K562 (cell line): ENCODE measurements around the gene EPHA4. TPM values are rescaled to one million over a fixed set of nuclear protein-coding genes. Genes with fewer than 3 reads are reported as not detected.

Source experiments
- ATAC-seq: fragments of 200-7000 bp; cut with Tn5 transposase; 3 replicates; pipeline ENCODE4 v1.9.1; 2020; ENCODE audit warnings: moderate library complexity
- BruUV-seq: library from RNA; stranded (reverse); fragments of 400-500 nt; replicated peaks from 2 replicates; lab custom pipeline; 2021; lab: Mats Ljungman, UMichigan
- CTCF ChIA-PET: fragments of 300-600 bp; formaldehyde crosslinking; extraction: SDS; loops from one replicate; lab custom pipeline; 2021; ENCODE audit warnings: low intra/inter-chr PET ratio; lab: Yijun Ruan, JAX
- POLR2A ChIA-PET: fragments of 300-600, 350-650 bp; sonication (Branson Sonifier 250); formaldehyde crosslinking; extraction: SDS; loops from one replicate; lab custom pipeline; 2021; ENCODE audit warnings: antibody characterized with exemption, inconsistent platforms; lab: Yijun Ruan, JAX
- DNase-seq, 4 experiments: peaks; one replicate each; pipeline versions ENCODE4 v3.0.0 to v3.0.0-alpha.2; 2011 to 2018; ENCODE audit warnings: low spot score in 3 of 4, mixed read lengths in 3 of 4; ENCODE audit errors: extremely low read depth in 1 of 4
- FAIRE-seq: peaks from 2 replicates; lab custom pipeline; 2011; peaks lifted over from hg19 to GRCh38; lab: Jason Lieb, UNC
- H2AFZ ChIP-seq: 2 replicates; pipeline ENCODE4 v1.6.0; 2011; ENCODE audit warnings: low read depth, low read length, control low read depth, inconsistent platforms
- H3K27ac ChIP-seq: fragments of 200-600 bp; 3 replicates; pipeline ENCODE4 v1.8.0; 2011; ENCODE audit warnings: low read depth, mild to moderate bottlenecking, control low read depth, inconsistent platforms, low read length, moderate library complexity, mixed read lengths; ENCODE audit errors: extremely low read depth
- H3K27me3 ChIP-seq, 2 experiments: fragments of 300-600 bp in 1 of 2; 2 replicates in 1 of 2; 3 replicates in 1 of 2; pipeline versions ENCODE4 v1.6.0 to v1.8.0; 2011; ENCODE audit warnings: inconsistent platforms in 2 of 2, low read length in 2 of 2, mild to moderate bottlenecking in 1 of 2, mixed read lengths in 1 of 2, moderate library complexity in 1 of 2; ENCODE audit not compliant: control insufficient read depth in 2 of 2, insufficient read depth in 2 of 2
- H3K36me3 ChIP-seq: fragments of 300-600 bp; 3 replicates; pipeline ENCODE4 v1.8.0; 2011; ENCODE audit warnings: mild to moderate bottlenecking, low read length, inconsistent platforms; ENCODE audit not compliant: control insufficient read depth, insufficient read depth
- H3K4me1 ChIP-seq, 2 experiments: fragments of 200-600 bp in 1 of 2; replicated peaks in 1 of 2; 2 replicates in 1 of 2; 3 replicates in 1 of 2; pipeline versions ENCODE4 v1.5.1 to v1.8.0; 2011; ENCODE audit warnings: inconsistent platforms in 2 of 2, low read length in 2 of 2, mild to moderate bottlenecking in 1 of 2, mixed read lengths in 1 of 2, moderate library complexity in 1 of 2; ENCODE audit not compliant: control insufficient read depth in 2 of 2, insufficient read depth in 2 of 2
- H3K4me2 ChIP-seq: 2 replicates; pipeline ENCODE4 v1.6.1; 2011; ENCODE audit warnings: low read length, control low read depth, inconsistent platforms, mixed read lengths; ENCODE audit not compliant: insufficient read depth
- H3K4me3 ChIP-seq: fragments of 200-600 bp; sonication (generic), shearing (Covaris generic); 2 replicates; pipeline ENCODE4 v1.5.1; 2016; ENCODE audit warnings: control low read depth, inconsistent platforms
- H3K79me2 ChIP-seq: fragments of 200-600 bp; 3 replicates; pipeline ENCODE4 v1.8.0; 2011; ENCODE audit warnings: low read length, inconsistent platforms; ENCODE audit not compliant: control insufficient read depth, insufficient read depth
- H3K9ac ChIP-seq, 2 experiments: 2 replicates each; pipeline versions ENCODE4 v1.6.0 to v1.6.1; 2011; ENCODE audit warnings: low read depth in 2 of 2, low read length in 2 of 2, control low read depth in 1 of 2, inconsistent platforms in 1 of 2, mild to moderate bottlenecking in 1 of 2, mixed read lengths in 1 of 2; ENCODE audit not compliant: insufficient read depth in 1 of 2
- H3K9me1 ChIP-seq: one replicate; pipeline ENCODE4 v1.6.0; 2011; ENCODE audit warnings: inconsistent platforms, mild to moderate bottlenecking, low read length, moderate library complexity; ENCODE audit not compliant: control insufficient read depth, insufficient read depth
- H3K9me3 ChIP-seq: replicated peaks from 2 replicates; pipeline ENCODE4 v1.5.1; 2011; ENCODE audit warnings: low read depth, low read length, inconsistent platforms; ENCODE audit not compliant: control insufficient read depth, insufficient read depth
- H4K20me1 ChIP-seq: replicated peaks from 2 replicates; pipeline ENCODE4 v1.6.1; 2011; ENCODE audit warnings: low read length, inconsistent platforms, mixed read lengths; ENCODE audit not compliant: control insufficient read depth, insufficient read depth
- CBX3 ChIP-seq, 2 experiments: IDR thresholded peaks; 1 replicate in 1 of 2; 2 replicates in 1 of 2; pipeline ENCODE4 v1.6.1; 2012; ENCODE audit warnings: inconsistent platforms in 2 of 2, low read length in 2 of 2, borderline replicate concordance in 1 of 2, control low read depth in 1 of 2
- CHD1 ChIP-seq: fragments of 200-600 bp; sonication (generic); IDR thresholded peaks from one replicate; pipeline ENCODE4 v1.6.1; 2012; ENCODE audit warnings: mild to moderate bottlenecking, moderate library complexity, low read length, inconsistent platforms
- HDAC8 ChIP-seq: fragments of 450-650 bp; IDR thresholded peaks from 2 replicates; pipeline ENCODE4 v1.6.1; 2016; ENCODE audit warnings: mild to moderate bottlenecking, missing genetic modification characterization, moderate library complexity, missing compliant biosample characterization
- HNRNPUL1 ChIP-seq: fragments of 200-400 bp; formaldehyde crosslinking; IDR thresholded peaks from 2 replicates; pipeline ENCODE4 v1.6.1; 2017; ENCODE audit warnings: low read length
- KHSRP ChIP-seq: fragments of 450-650 bp; IDR thresholded peaks from 2 replicates; pipeline ENCODE4 v1.6.1; 2017
- KLF10 ChIP-seq: fragments of 250-450 bp; sonication (Bioruptor Pico); IDR thresholded peaks from 2 replicates; pipeline ENCODE4 v1.6.1; 2021; ENCODE audit warnings: matching md5 sums
- MNT ChIP-seq, 2 experiments: fragments of 450-650 bp; conservative IDR thresholded peaks; 2 replicates each; pipeline ENCODE4 v1.6.1; 2017; ENCODE audit warnings: mild to moderate bottlenecking in 2 of 2, moderate library complexity in 2 of 2
- OTX1 ChIP-seq: fragments of 450-650 bp; formaldehyde crosslinking; IDR thresholded peaks from 2 replicates; pipeline ENCODE4 v1.4.0; 2022; ENCODE audit warnings: mild to moderate bottlenecking
- PURB ChIP-seq: sonication (generic); formaldehyde crosslinking; IDR thresholded peaks from 2 replicates; pipeline ENCODE4 v1.9.0; 2021; ENCODE audit warnings: low read depth, mild to moderate bottlenecking, missing genetic modification reagents
- RBM34 ChIP-seq: fragments of 200-400 bp; formaldehyde crosslinking; IDR thresholded peaks from 2 replicates; pipeline ENCODE4 v1.6.1; 2018; ENCODE audit warnings: low read length, borderline replicate concordance; ENCODE audit not compliant: insufficient read depth
- SNIP1 ChIP-seq: fragments of 450-650 bp; IDR thresholded peaks from 2 replicates; pipeline ENCODE4 v1.7.1; 2017; ENCODE audit warnings: low read depth, mild to moderate bottlenecking
- TCF7L2 ChIP-seq: fragments of 150-350 bp; IDR thresholded peaks from 2 replicates; pipeline ENCODE4 v1.6.1; 2016; ENCODE audit warnings: low read depth, mild to moderate bottlenecking, low read length, moderate library complexity
- ZNF134 ChIP-seq: fragments of 250-450 bp; sonication (Bioruptor Pico); conservative IDR thresholded peaks from 2 replicates; pipeline ENCODE4 v1.4.0; 2020
- ZNF408 ChIP-seq: fragments of 250-450 bp; sonication (Bioruptor Pico); IDR thresholded peaks from 2 replicates; pipeline ENCODE4 v1.4.0; 2020; ENCODE audit warnings: low read depth, mild to moderate bottlenecking, moderate library complexity
- ZNF764 ChIP-seq: fragments of 250-450 bp; sonication (Bioruptor Pico); IDR thresholded peaks from 2 replicates; pipeline ENCODE4 v1.4.0; 2020; ENCODE audit warnings: low read depth, mild to moderate bottlenecking, moderate library complexity
- WGBS: fragments of 100-300 bp; shearing (Covaris generic); methylation state at CpG from one replicate; pipeline ENCODE4 v1.1.6; 2016; ENCODE audit warnings: low coverage, mixed read lengths; ENCODE audit not compliant: insufficient coverage; ENCODE audit errors: missing lambda C conversion rate; 5-methylcytosine and 5-hydroxymethylcytosine counted together
- in situ Hi-C: fragments of 300-500 bp; cut with MboI; formaldehyde crosslinking; loops from 4 replicates; pipeline ENCODE4 v1.15.0; 2018; ENCODE audit warnings: inconsistent platforms, mixed read lengths
- intact Hi-C: fragments of 100-400 bp; cut with micrococcal nuclease; formaldehyde crosslinking; loops from 2 replicates; pipeline ENCODE4 v1.14.2; 2022
- polyA plus RNA-seq, 8 experiments: library from polyadenylated mRNA; depleted of rRNA in 4 of 8; stranded (reverse) in 5 of 8; unstranded in 3 of 8; fragments of >200 nt; fragmentation: Nextera tagmentation in 2 of 8; fragmentation: Illumina TruSeq in 1 of 8; extraction: Ambion mirVana in 2 of 8; extraction: Trizol in 1 of 8; gene quantifications; 2 replicates each; pipeline versions ENCODE4 v1.2.1 to v1.2.3, GENCODE V29; 2011 to 2014; ENCODE audit warnings: inconsistent platforms in 1 of 8, missing spikeins in 1 of 8
- total RNA-seq, 7 experiments: library from RNA; depleted of rRNA in 6 of 7; stranded (reverse); fragments of >200 nt in 6 of 7; fragmentation: Illumina TruSeq in 2 of 7; extraction: Trizol in 2 of 7; gene quantifications; 2 replicates each; pipeline versions ENCODE4 v1.2.1 to v1.2.3, GENCODE V29; 2011 to 2021; ENCODE audit warnings: low replicate concordance in 1 of 7
- TF ChIP-seq, protein P1 (sequence below): sonication (generic); formaldehyde crosslinking; IDR thresholded peaks from 2 replicates; pipeline ENCODE4 v1.8.0; 2022; ENCODE audit warnings: missing genetic modification reagents, mild to moderate bottlenecking, moderate library complexity, borderline replicate concordance
- TF ChIP-seq, protein P2 (sequence below): sonication (generic); formaldehyde crosslinking; IDR thresholded peaks from 2 replicates; pipeline ENCODE4 v1.8.1; 2022; ENCODE audit warnings: missing genetic modification reagents

The EPHA4 gene
- total and polyA plus RNA-seq, 9 of the 15 experiments (the other 6 are each of a cell fraction or from before 2014, with no cell fraction given), result 0.07 to 0.09 (median 0.07) TPM; not detected in 6

DNA sequence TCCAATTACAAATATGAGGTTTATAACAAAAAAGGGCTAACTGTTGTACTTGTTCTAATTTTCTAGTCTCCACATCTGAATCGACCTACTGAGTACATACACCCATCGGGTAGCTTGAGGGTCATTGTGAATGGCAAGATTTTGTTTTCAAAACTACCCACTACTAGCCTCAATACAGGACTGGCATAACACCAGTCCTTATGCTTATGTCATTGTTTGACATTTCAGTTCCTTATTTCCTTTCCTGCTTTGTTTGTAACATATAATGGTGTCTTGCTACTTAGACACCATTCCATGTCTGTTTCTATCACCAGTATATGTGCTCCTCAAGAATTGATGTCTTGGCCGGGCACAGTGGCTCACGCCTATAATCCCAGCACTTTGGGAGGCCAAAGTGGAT is 86.0 kb downstream of the EPHA4 start:
- ChIA-PET POLR2A (no interaction called here), CTCF (no interaction called here)
- Histone ChIP-seq H4K20me1 (no peaks in the 10 kb centered on the region), H2AFZ (no peak overlapping the region), H3K9me1 (no peaks in the 10 kb centered on the region), H3K9ac (no peak overlapping the region), H3K4me1 (no peaks in the 10 kb centered on the region), H3K36me3 (no peaks in the 10 kb centered on the region), H3K27ac (no peak overlapping the region), H3K9me3 (no peaks in the 10 kb centered on the region), H3K27me3 (no peaks in the 10 kb centered on the region), H3K4me2 (no peak overlapping the region), H3K4me3 (no peak overlapping the region), H3K79me2 (no peaks in the 10 kb centered on the region)
- in situ Hi-C loops, result no loop called here
- FAIRE-seq (no peak), DNase-seq (no peak), ATAC-seq (no peak)
- intact Hi-C loops, result no loop called here
- TF ChIP-seq OTX1 (CRISPR knock-in tag) (no peak), RBM34 (no peak), KHSRP (no peak), SNIP1 (no peak), ZNF134 (CRISPR knock-in tag) (no peak), CHD1 (no peak), ZNF408 (CRISPR knock-in tag) (no peak), CBX3 (IDR thresholded peaks at IDR 0.05; ENCODE audit: borderline replicate concordance in 1 of 2, low read length in 2 of 2) (no peak), TCF7L2 (no peak), ZNF764 (CRISPR knock-in tag) (no peak), KLF10 (CRISPR knock-in tag) (no peak), HDAC8 (no peak), HNRNPUL1 (no peak), MNT (conservative IDR thresholded peaks at IDR 0.05) (no peak), PURB (CRISPR knock-in tag) (no peak)
- TF ChIP-seq, protein P1, sequence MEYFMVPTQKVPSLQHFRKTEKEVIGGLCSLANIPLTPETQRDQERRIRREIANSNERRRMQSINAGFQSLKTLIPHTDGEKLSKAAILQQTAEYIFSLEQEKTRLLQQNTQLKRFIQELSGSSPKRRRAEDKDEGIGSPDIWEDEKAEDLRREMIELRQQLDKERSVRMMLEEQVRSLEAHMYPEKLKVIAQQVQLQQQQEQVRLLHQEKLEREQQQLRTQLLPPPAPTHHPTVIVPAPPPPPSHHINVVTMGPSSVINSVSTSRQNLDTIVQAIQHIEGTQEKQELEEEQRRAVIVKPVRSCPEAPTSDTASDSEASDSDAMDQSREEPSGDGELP (CRISPR knock-in tag), result no peak
- TF ChIP-seq, protein P2, sequence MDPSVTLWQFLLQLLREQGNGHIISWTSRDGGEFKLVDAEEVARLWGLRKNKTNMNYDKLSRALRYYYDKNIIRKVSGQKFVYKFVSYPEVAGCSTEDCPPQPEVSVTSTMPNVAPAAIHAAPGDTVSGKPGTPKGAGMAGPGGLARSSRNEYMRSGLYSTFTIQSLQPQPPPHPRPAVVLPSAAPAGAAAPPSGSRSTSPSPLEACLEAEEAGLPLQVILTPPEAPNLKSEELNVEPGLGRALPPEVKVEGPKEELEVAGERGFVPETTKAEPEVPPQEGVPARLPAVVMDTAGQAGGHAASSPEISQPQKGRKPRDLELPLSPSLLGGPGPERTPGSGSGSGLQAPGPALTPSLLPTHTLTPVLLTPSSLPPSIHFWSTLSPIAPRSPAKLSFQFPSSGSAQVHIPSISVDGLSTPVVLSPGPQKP (CRISPR knock-in tag), result no peak
- no TSS peak for BruUV-seq
- 4% methylated on average over 4 of the region's 4 CpGs for WGBS
